HG02938 (cell line): ENCODE results near the gene PRPSAP1.
"Not testable (repeated sequence)": the region's sequence is repeated elsewhere in the genome, so short reads cannot be mapped to it uniquely, and the experiment has no call there.

ENCODE experiments used
- ATAC-seq: cut with Tn5 transposase; IDR thresholded peaks from one replicate; pipeline ENCODE4 v1.9.1; 2021; ENCODE audit warnings: mild to moderate bottlenecking, moderate library complexity; ENCODE audit not compliant: unreplicated experiment

The PRPSAP1 gene

DNA sequence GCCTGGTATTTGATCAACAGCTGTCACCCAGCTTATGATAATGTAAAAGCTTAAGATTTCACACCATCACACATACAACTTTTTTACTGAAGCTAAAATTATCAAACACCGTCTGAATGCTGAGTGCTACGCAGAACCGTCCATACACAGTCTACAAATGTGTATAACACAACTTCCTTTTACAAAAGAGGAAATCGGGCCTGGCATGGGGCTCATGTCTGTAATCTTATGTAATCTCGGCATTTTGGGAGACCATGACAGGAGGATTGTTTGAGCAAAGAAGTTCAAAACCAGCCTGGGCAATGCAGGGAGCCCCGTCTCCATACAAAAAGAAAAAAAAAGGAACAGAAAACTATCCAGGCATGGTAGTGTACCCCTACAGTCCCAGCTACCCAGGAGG lies 26.0 kb downstream of the PRPSAP1 start:
- no peak for ATAC-seq

DNA sequence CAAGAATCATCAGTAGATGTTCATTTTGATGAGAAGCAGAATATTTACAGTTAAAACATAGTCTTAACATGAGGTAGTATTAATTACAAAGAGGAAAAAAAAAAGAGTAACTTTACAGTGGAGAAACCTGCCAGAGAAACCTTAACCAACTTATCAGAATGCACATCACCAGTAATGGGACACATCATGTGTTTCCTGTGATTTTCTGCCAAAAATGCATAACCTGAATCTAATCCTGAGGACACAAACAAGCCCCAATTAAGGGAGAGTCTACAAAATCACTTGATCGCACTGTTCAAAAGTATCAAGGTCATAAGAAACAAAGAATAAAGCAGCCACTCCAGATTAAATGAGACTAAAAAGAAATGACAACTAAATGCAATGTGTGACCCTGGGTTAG lies 27.4 kb downstream of the PRPSAP1 start:
- no peak for ATAC-seq

DNA sequence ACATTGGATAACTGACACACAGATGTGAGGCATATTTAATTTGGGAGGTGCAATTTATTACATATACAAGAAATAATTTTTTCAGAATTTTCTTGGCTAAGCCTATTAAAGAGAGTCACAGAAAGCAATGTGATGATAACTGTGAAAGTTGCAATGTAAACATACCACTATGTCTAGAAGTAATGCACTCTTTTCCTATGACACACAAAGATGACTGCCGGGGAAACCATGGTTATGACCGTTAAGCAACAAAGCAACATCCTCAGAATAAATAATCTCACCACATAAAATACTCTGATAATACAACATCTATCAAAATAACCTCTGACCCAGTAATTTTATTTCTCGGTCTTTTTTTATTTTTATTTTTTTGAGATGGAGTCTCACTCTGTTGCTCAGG lies 35.1 kb downstream of the PRPSAP1 start:
- ATAC-seq, result no peak

DNA sequence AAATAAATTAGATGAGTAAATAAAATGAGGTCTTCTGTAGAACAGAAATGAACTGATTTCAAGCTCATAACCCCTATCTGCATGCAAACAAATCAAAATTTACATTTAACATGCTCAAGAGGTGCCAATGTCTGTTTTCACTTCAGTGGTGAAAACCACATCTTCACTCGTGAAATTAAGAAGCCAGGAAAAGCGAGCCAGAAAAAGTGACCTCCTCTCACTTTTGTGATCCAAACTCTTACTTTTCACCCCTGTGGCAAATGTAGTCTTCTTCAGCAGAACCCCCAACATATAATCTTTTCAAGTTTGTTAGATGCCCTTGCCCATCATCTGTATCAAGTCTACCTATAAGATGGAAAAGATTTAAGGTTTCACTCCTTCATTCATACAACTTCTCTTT lies 36.2 kb downstream of the PRPSAP1 start:
- ATAC-seq, result no peak

DNA sequence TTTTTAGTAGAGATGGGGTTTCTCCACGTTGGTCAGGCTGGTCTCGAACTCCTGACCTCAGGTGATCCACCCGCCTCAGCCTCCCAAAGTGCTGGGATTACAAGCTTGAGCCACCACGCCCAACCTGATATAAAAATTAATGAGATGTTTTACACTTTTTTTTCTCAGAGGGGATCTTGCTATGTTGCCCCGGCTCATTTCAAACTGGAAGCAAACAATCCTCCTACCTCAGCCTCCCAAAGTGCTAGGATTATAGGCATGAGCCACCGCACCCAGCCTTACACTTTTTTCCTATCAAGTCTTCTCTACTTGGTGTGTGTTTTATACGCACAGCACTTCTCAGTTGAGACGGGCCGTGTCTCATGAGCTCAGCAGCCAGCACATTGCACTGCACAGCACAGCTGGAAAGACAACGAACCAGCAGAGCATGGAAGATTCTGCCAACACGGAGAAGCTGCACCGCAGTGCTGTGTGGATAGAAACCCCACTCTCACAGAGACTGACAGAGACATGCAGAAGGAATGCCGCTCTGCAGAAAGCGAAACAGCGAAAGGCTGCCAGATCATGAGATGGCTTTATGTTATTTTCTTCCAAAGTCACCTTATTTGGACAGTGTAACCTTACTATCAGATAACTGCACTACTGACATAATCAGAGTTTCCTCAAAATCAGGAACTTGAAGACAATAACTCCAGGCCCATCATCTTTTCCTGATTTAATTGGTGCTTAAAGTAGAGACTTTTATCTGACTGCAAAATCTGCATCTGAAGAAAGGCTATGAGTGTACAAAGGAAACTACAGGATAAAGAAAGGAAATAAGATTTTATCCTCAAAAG lies 39.1 kb downstream of the PRPSAP1 start:
- ATAC-seq, result no peak

DNA sequence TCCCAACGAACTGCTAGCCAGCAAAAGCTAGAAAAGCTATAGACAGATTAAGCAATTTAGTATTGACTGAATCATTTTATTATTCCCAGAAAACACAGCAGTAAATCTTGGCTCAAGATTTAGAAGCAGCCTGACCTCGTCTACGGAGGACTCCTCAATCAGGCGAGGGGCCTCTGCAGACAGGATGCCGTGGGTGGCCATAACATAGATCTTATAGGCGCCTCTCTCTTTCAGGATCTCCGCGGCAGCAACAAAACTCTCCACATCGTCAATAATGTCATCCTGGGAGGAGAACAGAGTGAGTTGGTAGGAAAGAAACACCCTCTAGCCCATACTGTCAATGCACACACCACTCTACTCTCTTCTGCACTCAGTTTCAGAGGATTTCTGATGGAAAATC lies 41.0 kb downstream of the PRPSAP1 start:
- ATAC-seq, result no peak

DNA sequence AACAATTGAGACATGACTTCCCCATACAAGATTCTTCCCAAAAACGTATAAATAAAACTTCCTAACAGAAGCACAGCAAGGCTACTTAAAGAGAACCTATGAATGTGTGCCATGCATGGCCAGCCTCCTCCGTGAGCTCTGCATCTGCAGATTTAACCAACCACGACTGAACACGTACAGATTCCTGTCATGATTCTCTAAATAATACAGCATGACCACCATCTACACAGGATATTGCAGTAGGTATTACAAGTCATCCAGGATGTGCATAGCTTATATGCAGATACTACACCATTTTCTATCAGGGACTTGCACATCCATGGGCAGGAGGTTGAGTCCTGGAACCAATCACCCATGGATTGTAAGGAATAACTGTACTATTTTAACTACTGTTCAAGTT lies 44.3 kb downstream of the PRPSAP1 start:
- ATAC-seq, result no peak

DNA sequence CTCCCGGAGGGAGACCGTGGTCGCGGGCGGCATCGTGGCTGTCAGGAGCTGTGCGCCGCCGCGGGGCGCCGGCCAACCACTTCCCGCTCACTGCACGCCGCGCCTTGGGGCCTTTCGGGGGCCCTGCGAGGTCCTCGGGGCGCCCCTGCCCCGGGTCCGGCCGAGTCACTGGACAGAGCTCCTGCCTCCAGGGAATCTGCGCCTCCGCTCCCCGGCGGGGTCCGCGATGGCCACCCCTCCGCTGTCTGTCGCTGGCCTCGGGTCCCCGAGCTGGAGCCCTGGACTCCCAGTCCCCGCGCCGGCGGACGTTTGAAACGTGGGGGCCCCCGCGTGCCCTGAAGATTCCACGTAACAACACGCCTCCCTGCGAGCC lies 45.8 kb downstream of the PRPSAP1 start, which contains the start of gene QRICH2:
QRICH2 (minus strand) TSS at position 311 of the 373 bp plus-strand sequence; CDS start at position 33, 278 bp downstream.
- ATAC-seq, result no peak

DNA sequence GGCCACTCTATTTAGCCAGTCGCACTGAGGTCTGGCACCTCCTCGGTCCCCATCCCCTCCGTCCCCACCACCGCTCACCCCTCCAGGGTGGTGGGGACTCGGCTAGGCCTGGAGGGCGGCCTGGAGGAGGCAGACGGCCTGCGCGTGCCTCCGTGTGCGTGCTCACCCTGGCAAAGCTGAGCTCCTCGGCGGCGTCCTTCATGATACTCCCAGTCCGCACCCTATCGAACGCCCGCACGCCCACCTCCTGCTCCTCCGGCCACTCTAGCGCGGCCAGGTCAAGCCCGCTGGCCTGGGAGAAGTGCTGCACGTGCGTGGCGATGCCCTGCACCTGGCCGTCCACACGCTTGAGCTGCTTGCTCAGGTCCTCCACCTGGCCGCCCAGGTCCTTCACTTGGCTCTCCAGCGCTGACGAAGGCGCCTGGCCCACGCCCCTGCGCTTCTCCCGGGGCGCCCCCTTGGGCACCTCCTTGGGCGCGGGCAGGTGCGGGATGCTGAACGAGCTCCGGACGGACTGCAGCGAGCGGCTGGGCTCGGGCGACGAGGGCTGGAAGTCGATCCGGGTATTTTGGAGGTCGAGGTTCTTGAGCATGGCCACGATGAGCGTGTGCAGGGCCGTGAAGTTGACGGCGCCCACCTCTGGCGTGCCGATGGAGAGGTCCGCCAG lies 46.3 kb downstream of the PRPSAP1 start:
- ATAC-seq, result no peak

DNA sequence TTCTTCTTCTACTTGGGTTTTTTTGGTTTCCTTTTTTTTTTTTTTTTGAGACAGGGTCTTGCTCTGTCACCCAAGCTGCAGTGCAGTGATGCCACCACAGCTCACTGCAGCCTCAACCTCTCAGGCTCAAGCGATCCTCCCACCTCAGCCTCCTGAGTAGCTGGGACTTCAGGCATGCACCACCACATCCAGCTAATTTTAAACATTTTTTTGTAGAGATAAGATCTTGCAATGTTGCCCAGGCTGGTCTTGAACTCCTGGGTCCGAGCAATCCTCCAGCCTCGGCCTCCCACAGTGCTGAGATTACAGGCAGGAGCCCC lies 48.6 kb downstream of the PRPSAP1 start:
- ATAC-seq, result not testable (repeated sequence)

DNA sequence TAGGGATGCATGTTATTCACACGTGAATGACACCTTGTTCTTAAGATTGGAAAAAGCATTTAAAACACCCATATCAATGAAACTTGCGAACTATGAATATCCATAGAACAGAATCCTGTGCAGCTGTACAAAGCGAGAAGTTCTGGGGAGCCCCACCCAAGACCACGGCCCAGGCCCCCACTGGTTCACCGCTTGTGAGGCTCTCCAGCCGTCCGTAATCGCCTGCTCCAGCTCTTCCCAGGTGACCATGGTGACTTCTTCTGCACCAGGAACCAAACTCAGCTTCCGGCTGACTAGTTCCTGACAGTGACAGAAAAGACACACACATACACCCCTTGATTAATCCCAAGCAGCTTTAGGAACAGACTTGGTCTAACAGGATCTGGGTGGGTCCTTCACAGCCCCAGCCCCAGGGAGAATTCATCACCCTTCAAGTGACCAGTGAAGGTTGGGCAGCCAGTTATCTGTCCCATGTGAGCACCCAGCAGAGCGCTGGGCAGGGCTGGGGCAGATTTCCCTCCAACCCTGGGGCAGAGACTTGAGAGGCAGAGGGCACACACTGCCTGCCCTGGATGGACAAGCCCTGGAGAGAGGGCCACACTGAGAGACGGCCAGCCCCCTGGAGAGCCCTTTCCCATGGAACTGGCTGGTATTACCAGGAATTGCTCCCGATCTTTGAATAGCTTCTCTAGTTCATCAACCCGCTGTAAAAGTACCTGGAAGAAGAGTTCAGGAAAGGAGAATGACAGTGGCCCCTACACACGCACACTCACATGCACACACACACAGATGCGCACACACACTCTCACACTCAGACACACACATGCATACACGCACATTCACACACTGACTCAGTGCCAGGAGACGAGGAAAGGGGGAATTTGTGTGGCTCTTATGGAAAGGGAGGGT lies 49.2 kb downstream of the PRPSAP1 start:
- ATAC-seq, result no peak

DNA sequence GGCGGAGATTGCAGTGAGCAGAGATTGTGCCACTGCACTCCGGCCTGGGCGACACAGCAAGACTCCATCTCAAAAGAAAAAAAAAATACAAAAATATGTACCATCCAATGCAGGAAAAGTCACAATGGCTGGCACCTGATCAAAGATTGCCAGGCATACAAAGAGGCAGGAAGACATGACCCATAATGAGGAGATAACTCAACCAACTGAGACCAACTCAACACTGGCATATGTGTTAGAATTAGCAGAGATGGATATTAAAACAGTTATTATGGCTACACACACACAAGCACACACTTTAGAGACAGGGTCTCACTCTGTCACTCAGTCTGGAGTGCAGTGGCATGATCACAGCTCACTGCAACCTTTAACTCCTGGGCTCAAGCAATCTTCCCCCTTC lies 56.3 kb downstream of the PRPSAP1 start:
- ATAC-seq, result no peak

DNA sequence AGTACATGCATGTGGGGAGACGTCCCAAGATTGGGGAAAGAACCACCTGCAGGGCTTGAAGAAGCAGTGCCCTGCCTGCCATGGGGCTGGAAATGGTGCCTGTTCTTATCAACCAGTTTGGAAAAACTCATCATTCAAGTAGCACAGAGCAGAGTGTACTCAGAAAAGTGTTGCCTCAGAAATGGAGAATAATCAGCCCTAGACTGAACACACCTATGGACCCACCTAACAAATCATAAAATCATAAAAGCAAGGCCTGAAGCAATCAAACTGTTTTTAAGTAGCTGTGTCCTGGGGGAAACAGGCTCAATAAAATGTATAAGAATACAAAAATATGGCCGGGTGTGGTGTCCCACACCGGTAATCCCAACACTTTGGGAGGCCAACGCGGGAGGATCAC lies 56.8 kb downstream of the PRPSAP1 start:
- ATAC-seq, result no peak

DNA sequence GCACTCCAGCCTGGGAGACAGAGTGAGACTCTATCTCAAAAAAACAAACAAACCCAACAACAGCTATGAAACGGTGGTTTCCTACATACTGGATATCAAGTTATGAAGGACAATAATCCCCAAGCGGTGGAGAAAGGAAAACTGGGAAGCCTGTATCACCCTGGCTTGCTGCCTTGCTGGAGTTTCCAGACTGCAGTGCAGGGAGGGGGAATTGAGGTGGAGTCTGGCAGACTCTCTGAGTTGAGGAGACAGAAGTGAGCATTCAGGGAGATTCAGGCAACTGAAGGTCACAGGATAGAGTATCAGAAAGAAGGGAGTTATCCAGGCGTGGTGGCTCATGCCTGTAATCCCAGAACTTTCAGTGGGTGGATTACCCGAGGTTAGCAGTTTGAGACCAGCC lies 57.5 kb downstream of the PRPSAP1 start:
- ATAC-seq, result no peak

DNA sequence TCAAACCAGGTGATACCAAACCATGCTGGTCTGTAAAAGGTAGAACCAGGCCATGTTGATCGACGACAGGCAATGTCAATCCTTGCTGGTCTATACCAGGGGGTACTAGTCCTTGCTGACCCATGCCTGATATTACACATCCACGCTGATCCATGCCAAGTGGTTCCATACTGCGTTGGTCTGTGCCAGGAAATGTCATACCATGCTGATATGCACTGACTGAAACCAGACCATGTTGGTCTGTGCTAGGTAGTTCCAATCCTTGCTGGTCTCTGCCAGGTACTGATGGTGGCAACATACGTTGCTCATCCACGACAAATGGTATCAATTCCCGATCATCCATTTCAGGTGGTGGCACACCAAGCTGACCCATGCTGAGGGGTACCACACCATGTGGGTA lies 60.6 kb downstream of the PRPSAP1 start:
- ATAC-seq, result no peak

DNA sequence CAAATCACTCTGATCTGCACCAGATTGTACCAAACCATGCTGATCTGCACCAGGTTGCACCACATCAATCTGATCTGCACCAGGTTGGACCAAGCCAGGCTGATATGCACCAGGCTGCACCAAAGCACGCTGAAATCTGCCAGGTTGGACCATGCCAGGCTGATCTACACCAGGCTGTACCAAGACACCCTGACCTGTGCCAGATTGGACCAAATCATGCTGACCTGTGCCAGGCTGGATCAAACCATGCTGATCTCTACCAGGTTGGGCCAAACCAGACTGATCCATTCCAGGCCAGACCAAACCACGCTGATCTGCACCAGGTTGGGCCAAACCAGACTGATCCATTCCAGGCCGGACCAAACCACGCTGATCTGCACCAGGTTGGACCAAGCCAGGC lies 61.1 kb downstream of the PRPSAP1 start:
- no peak for ATAC-seq

DNA sequence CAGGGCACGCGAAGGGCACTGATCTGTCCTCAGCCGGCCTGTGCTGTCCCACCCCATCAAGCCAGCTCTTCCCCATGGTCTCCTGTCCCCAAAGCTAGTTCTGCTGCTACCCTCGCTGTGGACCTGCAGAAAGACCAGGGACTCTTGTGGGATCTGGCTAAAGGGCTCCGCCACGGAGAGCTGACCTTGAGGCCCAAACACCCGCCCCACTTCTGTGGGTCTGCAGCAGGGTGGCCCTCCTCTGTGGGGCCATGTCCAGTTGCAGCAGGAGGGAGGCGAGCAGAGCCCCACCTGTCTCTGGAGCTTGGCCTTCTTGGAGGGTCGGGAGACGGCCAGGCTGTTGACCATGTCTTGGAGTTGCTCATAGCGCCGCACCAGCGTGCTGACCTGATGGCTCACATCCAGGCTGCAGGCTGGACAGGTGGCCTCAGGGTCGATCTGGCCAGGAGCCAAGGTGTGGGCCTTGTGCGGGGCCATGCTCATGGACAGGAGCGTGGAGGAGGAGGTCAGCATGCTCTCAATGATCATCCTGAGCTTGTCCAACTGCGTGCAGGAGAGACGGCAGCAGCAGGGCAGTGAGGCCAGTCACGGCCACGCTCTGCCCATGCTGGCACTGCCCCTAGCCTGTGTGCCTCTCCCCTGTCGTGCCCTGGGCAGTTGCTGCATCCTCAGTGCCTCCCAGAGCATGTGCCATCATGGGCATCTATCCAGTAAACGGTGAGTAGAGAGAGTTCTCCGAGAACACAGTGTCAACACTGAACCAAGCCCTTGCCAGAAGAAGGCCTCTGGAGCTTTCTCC lies 71.9 kb downstream of the PRPSAP1 start:
- no peak for ATAC-seq

DNA sequence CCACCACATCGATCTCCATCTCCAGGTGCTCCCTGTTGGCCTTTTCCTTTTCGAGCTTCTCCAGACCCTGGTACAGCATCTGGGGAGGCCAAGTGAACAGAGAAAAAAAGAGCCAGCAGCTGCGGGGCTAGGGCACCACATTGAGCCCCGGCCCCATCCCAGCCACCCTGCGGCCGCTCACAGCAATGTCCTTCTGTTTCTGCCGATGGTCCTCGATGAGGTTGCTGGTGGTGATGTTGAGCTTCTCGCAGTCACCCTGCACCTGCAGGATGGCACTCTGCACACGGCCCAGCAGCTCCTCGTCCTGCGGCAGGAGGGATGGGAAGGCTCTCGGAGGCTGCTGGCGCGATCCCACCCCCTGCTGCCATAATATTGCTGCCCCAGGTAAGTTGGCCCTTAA lies 73.1 kb downstream of the PRPSAP1 start:
- ATAC-seq, result no peak

DNA sequence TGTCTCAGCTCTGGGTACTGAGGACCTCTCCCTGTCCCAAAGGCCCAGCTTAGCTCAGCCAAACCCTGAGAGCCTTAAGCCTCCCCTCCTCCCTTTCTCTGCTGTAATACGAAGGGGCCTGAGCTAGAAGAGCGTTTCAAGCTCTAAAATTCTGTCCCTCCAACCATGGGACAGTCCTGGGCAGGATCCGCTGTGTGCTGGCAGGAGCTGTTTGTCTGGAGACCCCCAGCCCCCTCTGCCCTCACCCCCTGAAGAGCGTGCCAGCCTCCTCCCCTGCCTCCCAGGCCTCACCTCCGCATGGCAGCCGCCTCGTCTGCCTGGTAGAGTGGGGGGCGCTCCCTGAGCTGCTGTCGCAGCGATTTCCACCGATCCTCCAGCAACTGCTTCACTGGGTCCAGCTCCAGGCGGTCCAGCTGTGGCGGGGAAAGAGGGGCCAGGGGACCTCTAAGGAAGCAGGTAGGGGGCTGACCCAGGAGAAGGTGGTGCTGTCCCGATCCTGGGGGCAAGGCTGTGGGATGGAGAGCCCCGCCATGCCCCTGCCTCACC lies 73.9 kb downstream of the PRPSAP1 start:
- ATAC-seq, result no peak

DNA sequence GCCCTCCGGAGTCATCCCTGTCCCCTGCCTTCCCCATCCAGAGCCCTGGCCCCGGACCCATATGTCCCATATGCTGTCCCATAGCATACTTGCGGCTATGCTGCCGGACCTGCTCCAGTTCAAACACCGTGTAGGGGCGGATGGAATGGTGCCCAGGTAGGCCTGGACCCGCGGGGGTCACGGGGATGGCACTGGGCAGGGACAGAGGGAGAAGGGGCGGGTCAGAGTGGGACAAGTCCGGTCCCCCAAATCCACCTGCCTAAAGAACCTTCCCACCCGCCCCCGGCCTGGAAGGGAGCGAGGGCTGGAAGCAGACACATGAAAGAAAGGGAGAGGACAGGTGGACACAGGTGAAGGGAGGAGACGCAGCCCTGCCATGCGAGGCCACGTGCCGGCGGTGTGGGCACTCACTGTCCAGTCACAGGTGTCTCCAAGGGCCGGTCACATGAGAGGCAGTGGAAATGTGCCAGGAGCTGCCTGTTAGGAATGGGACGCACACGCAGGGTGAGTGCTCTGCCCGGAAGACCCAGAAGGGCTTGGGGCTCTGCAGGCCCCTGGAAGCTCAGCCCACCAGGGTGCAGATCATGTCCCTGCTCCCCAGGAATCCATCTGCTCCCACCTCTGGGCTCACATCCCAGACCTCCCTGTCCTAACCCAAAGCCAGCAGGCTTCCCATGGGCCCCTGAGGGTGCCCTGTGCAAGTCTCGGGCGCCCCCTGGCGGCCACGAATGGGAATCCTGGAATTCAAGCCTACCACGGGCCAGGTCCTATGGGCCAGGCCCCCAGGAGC lies 74.6 kb downstream of the PRPSAP1 start:
- ATAC-seq, result no peak
